Activated T-helper 2 cell treated with anti-CD3 and anti-CD28 coated beads, Interferon-gamma antibody, Interleukin-2, Interleukin-4, amounts not matched to agents 10 μg/mL and 5 μg/mL and 100 μg/mL, durations not matched to agents 14 hours and 24 hours and 36 hours (primary cell): Measurements from ENCODE around the gene NMNAT3. TPM values are rescaled to one million over a fixed set of nuclear protein-coding genes. Genes with fewer than 3 reads are reported as not detected.

Source experiments
- DNase-seq: peaks from one replicate; pipeline ENCODE4 v3.0.0; 2021; ENCODE audit warnings: low spot score
- H3K27ac Mint-ChIP-seq: one replicate; pipeline ENCODE4 v1.8.0; 2021; ENCODE audit warnings: mixed read lengths
- H3K27me3 Mint-ChIP-seq: one replicate; pipeline ENCODE4 v1.8.0; 2021; ENCODE audit warnings: low read depth, mixed read lengths
- H3K36me3 Mint-ChIP-seq: one replicate; pipeline ENCODE4 v1.8.0; 2021; ENCODE audit warnings: low read depth, mixed read lengths
- H3K4me1 Mint-ChIP-seq: one replicate; pipeline ENCODE4 v1.8.0; 2021; ENCODE audit warnings: low read depth, mixed read lengths
- H3K4me3 Mint-ChIP-seq: one replicate; pipeline ENCODE4 v1.8.0; 2021; ENCODE audit warnings: low read depth, mild to moderate bottlenecking, moderate library complexity, mixed read lengths
- H3K9me3 Mint-ChIP-seq: one replicate; pipeline ENCODE4 v1.8.0; 2021; ENCODE audit warnings: mixed read lengths
- intact Hi-C: fragments of 100-400 bp; cut with micrococcal nuclease; formaldehyde crosslinking; loops from one replicate; pipeline ENCODE4 v1.15.1; 2023
- total RNA-seq: library from RNA; stranded (reverse); gene quantifications from 2 replicates; pipeline ENCODE4 v1.2.3, GENCODE V29; 2022

Gene NMNAT3
- total RNA-seq, 1 donor from 2014 or later = 0.43 TPM

DNA sequence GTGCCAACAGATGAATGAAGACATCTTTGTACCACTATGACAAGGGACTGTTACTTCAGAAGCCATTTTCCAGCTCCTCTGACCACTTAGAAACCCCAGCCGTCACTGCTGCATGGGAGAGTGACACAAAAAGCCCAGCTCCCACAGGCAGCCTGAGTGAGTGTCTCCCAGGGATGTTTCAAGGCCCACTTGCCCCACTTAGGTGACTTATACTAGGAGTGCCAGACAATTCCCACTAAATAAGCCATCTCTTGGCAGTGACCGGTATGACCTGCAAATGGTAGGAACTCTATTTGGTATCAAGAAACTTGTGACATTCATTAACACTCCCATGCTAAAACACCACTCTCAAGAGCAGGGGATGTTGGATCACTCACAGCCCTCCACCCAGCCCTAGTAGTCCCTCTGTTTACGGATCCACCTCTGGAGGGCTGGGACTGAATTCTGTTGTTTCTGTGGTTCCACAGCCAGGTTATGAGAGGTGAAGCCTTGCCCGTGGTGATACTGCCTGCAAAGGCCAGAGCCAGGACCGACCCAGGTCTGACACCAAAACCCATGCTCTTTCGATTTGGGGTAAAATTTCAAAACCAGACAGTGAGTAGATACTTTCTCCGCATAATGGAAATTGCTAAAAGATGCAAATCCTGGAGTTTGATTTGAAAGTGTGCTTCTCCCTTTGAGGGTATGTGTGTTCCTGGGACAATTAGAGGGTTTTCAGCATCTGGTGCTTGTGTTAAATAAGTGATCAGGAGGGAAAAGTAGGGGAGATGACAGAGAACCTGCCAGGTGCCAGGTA is 152.7 kb downstream of the NMNAT3 start:
- Mint-ChIP-seq H3K36me3 (no peaks in the 10 kb centered on the region), H3K27ac (no peak overlapping the region), H3K4me3 (no peak overlapping the region), H3K9me3 (no peaks in the 10 kb centered on the region), H3K4me1 (no peaks in the 10 kb centered on the region), H3K27me3 (peaks cover 3% of the 10 kb centered on the region)
- no peak for DNase-seq
- intact Hi-C loops = no loop called here

DNA sequence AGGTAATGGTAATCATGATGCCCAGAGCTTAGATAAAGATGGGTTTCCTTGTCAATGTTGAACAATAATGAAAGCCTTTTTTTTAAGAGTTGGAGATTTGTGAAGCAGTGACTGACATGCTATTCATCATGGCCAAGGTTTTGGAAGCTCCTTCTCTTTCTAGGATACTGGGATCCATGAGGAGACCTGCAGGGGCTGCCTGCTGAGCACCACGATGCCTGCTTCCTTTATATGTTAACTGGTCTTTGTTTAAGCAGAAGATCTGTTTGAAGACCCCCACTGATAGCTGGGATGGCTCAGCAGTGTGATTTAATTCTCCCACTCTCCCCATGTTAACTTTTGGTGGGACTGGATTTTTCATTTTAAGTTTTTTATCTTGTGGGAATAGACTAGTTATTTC is 154.1 kb downstream of the NMNAT3 start:
- Mint-ChIP-seq H3K4me3 (no peak overlapping the region), H3K27ac (no peak overlapping the region), H3K9me3 (no peaks in the 10 kb centered on the region), H3K36me3 (no peaks in the 10 kb centered on the region), H3K27me3 (peaks cover 3% of the 10 kb centered on the region), H3K4me1 (no peaks in the 10 kb centered on the region)
- no peak for DNase-seq
- intact Hi-C loops = no loop called here

- DNase-seq = no peak
- Mint-ChIP-seq H3K36me3 (no peaks in the 10 kb centered on the region), H3K4me1 (no peaks in the 10 kb centered on the region), H3K27ac (no peak overlapping the region), H3K9me3 (no peaks in the 10 kb centered on the region), H3K27me3 (peaks cover 3% of the 10 kb centered on the region), H3K4me3 (no peak overlapping the region)
- intact Hi-C loops = no loop called here
Observed at GRCh38 chr3:139523166-139523565, 154.6 kb downstream of the NMNAT3 start.

- Mint-ChIP-seq H3K36me3 (no peaks in the 10 kb centered on the region), H3K4me1 (no peaks in the 10 kb centered on the region), H3K27me3 (peaks cover 3% of the 10 kb centered on the region), H3K27ac (no peak overlapping the region), H3K9me3 (no peaks in the 10 kb centered on the region), H3K4me3 (no peak overlapping the region)
- intact Hi-C loops = no loop called here
- no peak for DNase-seq
Observed at GRCh38 chr3:139522421-139522820, 155.4 kb downstream of the NMNAT3 start.

- no peak overlapping the region for H3K4me3 Mint-ChIP-seq
- peaks cover 4% of the 10 kb centered on the region for H3K27me3 Mint-ChIP-seq
- intact Hi-C loops = no loop called here
- no peak overlapping the region for H3K27ac Mint-ChIP-seq
- no peaks in the 10 kb centered on the region for H3K9me3 Mint-ChIP-seq
- H3K4me1 Mint-ChIP-seq = no peaks in the 10 kb centered on the region
- H3K36me3 Mint-ChIP-seq = no peaks in the 10 kb centered on the region
- DNase-seq = no peak
Observed at GRCh38 chr3:139521816-139522215, 156.0 kb downstream of the NMNAT3 start.

GRCh38 chr3:139521144-139521543 is 156.6 kb downstream of the NMNAT3 start:
- no peaks in the 10 kb centered on the region for H3K36me3 Mint-ChIP-seq

DNA sequence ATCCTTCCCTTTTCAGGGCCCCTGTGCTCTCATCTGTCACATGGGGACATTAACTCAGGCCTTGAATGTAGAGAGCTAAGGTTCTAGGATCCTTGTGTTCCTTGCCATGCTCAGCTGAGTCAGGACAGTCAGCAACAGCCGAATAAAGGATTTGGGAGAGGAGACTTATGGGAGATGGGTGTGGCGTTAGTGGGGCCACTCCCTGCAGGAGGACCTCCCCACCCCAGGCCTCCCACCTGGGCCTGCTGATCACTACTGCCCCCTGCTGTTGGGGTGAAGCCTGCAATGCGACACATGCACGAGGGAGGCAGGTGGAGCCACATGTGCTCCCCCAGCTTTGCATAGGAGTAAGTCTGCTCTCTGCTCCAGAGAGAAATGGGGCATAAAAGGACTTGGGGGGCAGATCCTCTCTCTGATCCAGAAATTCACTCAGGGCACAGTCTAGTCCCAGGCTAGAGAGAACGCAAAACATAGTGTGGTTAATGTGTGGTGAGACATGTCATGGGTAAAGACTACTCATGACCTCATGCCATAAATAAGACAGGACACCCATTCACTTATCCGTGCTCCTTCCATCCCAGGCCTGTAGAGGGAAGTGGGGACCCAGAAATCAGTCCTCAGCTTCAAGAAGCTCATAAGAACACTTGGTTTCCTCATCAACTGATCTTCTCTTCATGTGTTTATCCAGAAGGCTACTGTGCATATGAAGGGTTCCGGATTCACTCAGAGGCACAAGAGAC is 157.6 kb downstream of the NMNAT3 start:
- Mint-ChIP-seq H3K9me3 (no peaks in the 10 kb centered on the region), H3K4me3 (no peak overlapping the region), H3K4me1 (no peaks in the 10 kb centered on the region), H3K36me3 (no peaks in the 10 kb centered on the region), H3K27me3 (peaks cover 4% of the 10 kb centered on the region), H3K27ac (no peak overlapping the region)
- intact Hi-C loops = loop anchor here (1.0 kb wide), 1 partner anchor 93 kb away; no protein-coding TSS in a partner anchor
- no peak for DNase-seq

More at GRCh38 chr3:139521144-139521543, 156.6 kb downstream of the NMNAT3 start:
- no peak for DNase-seq
- Mint-ChIP-seq H3K4me3 (no peak overlapping the region), H3K27me3 (peaks cover 4% of the 10 kb centered on the region), H3K27ac (no peak overlapping the region), H3K4me1 (no peaks in the 10 kb centered on the region), H3K9me3 (no peaks in the 10 kb centered on the region)
- intact Hi-C loops = no loop called here

DNA sequence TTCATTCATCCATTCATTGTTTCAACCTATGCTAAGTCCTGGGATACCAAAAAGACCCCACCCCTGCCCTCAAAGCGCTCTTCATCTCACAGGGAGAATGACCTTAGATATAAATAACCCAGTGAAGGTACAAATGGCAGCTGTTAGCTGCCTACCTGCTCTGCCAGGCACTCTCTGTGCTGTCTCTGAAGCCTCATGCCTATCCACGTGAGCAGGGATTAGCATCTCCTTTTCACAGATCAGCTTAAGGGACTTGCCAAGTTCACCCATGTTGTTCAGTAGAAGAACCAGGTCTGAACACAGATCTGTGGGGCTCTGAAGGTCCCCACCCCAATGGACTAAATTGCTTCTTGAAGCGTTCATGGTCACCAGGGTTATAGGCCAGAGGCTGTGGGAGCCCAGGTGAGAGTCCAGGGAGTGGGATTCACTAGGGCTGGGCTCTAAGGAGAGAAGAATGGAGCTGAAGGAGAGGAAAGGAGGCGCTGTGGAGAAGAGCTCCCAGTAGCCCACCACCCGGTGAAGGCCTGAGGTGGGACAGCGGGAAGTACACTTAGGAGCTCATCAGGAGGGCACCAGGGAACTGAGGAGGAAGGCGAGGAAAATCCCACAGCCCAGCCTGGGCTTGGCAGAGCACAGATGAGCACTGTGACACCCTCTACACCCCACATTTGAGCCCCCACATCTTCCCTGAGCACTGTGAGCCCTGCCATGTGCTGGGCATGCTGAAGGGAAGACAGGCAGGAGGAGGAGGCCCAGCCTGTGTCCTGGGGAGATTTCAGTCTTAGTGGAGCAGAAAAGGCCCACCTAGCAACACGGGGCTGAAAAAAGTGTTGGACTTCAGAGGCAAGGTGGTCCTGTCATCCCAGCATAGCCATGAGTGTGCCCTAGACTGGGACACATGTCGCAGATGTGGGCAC is 158.6 kb downstream of the NMNAT3 start:
- Mint-ChIP-seq H3K36me3 (no peaks in the 10 kb centered on the region), H3K9me3 (no peaks in the 10 kb centered on the region), H3K27me3 (peaks cover 4% of the 10 kb centered on the region), H3K27ac (no peak overlapping the region), H3K4me1 (no peaks in the 10 kb centered on the region), H3K4me3 (no peak overlapping the region)
- DNase-seq = no peak
- intact Hi-C loops = no loop called here

GRCh38 chr3:139518306-139518705 is 159.5 kb downstream of the NMNAT3 start:
- Mint-ChIP-seq H3K4me3 (no peak overlapping the region), H3K4me1 (no peaks in the 10 kb centered on the region), H3K36me3 (no peaks in the 10 kb centered on the region), H3K9me3 (no peaks in the 10 kb centered on the region), H3K27ac (no peak overlapping the region), H3K27me3 (peaks cover 2% of the 10 kb centered on the region)
- intact Hi-C loops = no loop called here
- DNase-seq = no peak

- Mint-ChIP-seq H3K4me1 (no peaks in the 10 kb centered on the region), H3K27me3 (peaks cover 2% of the 10 kb centered on the region), H3K4me3 (no peak overlapping the region), H3K9me3 (no peaks in the 10 kb centered on the region), H3K36me3 (no peaks in the 10 kb centered on the region), H3K27ac (no peak overlapping the region)
- DNase-seq = no peak
- intact Hi-C loops = no loop called here
Observed at GRCh38 chr3:139517321-139518065, 160.3 kb downstream of the NMNAT3 start.

- Mint-ChIP-seq H3K9me3 (no peaks in the 10 kb centered on the region), H3K4me3 (no peak overlapping the region), H3K36me3 (no peaks in the 10 kb centered on the region), H3K27ac (no peak overlapping the region), H3K4me1 (no peaks in the 10 kb centered on the region), H3K27me3 (peaks cover 2% of the 10 kb centered on the region)
- intact Hi-C loops = no loop called here
- DNase-seq = no peak
Observed at GRCh38 chr3:139514741-139515140, 163.0 kb downstream of the NMNAT3 start.
